Measurements from ENCODE around the gene KCNK6. TPM values are rescaled to one million over a fixed set of nuclear protein-coding genes. Genes with fewer than 3 reads are reported as not detected.

The KCNK6 gene
- total and polyA plus RNA-seq, 2 of the 8 experiments (the other 6 are each of a cell fraction or from before 2014, with no cell fraction given): 10.6 to 13.3 TPM

DNA sequence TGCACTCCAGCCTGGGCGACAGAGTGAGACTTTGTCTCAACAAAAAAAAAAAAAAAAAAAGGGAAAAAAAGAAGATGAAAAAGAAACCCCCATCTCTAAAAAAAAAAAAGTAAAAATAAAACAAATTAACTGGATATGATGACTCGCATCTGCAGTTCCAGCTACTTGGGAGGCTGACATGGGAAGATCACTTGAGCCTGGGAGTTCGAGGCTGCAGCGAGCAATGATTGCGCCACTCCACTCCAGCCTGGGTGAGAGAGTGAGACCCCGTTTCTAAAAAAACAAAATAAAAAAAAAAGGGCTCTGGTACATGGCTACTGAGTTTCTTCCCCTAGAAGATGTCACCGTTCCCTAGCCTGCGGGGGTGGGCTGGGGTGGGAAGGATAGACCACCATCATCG is 13.6 kb downstream of the KCNK6 start:
- Histone ChIP-seq H3K56ac (replicated peaks; ENCODE audit: insufficient read length, low read depth, low read length) (no peak overlapping the region), H2BK12ac (ENCODE audit: low read depth, low read length) (no peak overlapping the region), H3K14ac (ENCODE audit: insufficient read length) (no peak overlapping the region), H3K36me3 (ENCODE audit: control insufficient read depth in 2 of 4, insufficient read depth in 4 of 4, low read length in 3 of 4) (no peaks in the 10 kb centered on the region; a peak in 1 of 8 replicates), H3K27me3 (replicated peaks in 1 of 4; ENCODE audit: control insufficient read depth in 3 of 4, extremely low read depth in 1 of 4, insufficient read depth in 3 of 4, low read length in 3 of 4) (no peaks in the 10 kb centered on the region), H2BK120ac (replicated peaks; ENCODE audit: low read depth, low read length) (no peak overlapping the region), H3K79me2 (ENCODE audit: control insufficient read depth in 1 of 2, insufficient read depth in 2 of 2, low read length in 2 of 2) (no peaks in the 10 kb centered on the region), H4K20me1 (replicated peaks in 1 of 2; ENCODE audit: control insufficient read depth in 1 of 2, insufficient read depth in 2 of 2, low read length in 2 of 2) (no peaks in the 10 kb centered on the region), H2BK20ac (ENCODE audit: low read length) (no peak overlapping the region), H3K27ac (ENCODE audit: low read depth, low read length) (no peak overlapping the region), H3K4me3 (ENCODE audit: extremely low read depth in 1 of 4, insufficient read depth in 2 of 4, low read depth in 3 of 4, low read length in 4 of 4) (no peak overlapping the region), H4K8ac (ENCODE audit: extremely low read depth, insufficient read depth, low read length) (no peak overlapping the region), H3K18ac (ENCODE audit: extremely low read depth, low read length) (no peak overlapping the region), H3K9me3 (ENCODE audit: insufficient read depth in 2 of 2, low read depth in 1 of 2, low read length in 1 of 2) (no peaks in the 10 kb centered on the region), H4K91ac (replicated peaks; ENCODE audit: insufficient read length, low read length) (no peak overlapping the region), H2AFZ (ENCODE audit: low read length) (no peak overlapping the region), H2BK5ac (ENCODE audit: low read depth, low read length) (no peak overlapping the region), H3K4me2 (ENCODE audit: insufficient read depth in 1 of 2, low read depth in 2 of 2, low read length in 2 of 2) (no peak overlapping the region), H2BK15ac (ENCODE audit: low read length) (no peak overlapping the region), H3K79me1 (ENCODE audit: low read depth, low read length) (no peaks in the 10 kb centered on the region), H4K5ac (ENCODE audit: insufficient read length, low read depth, low read length) (no peak overlapping the region), H3K9ac (replicated peaks in 1 of 4; ENCODE audit: extremely low read depth in 1 of 4, low read depth in 3 of 4, low read length in 3 of 4) (no peak overlapping the region), H2AK5ac (ENCODE audit: low read depth, low read length) (no peak overlapping the region), H3K4me1 (replicated peaks in 1 of 4; ENCODE audit: control insufficient read depth in 3 of 4, insufficient read depth in 4 of 4, low read length in 3 of 4) (peaks cover 0 to 5% (median 4%) of the 10 kb centered on the region in 4 experiments; a peak in 5 of 7 replicates), H3K23me2 (ENCODE audit: low read depth, low read length) (peaks cover 12% of the 10 kb centered on the region), H3K4ac (replicated peaks; ENCODE audit: insufficient read length, low read depth, low read length) (no peak overlapping the region), H3K23ac (ENCODE audit: insufficient read length) (no peak overlapping the region)
- POLR2A ChIA-PET (ENCODE audit: partially characterized antibody): interaction anchor here (1.6 kb wide), 1 partner anchor 13 kb away, joined by 7 read pairs; the partner anchor contains the start of gene KCNK6
- 88% methylated on average over 9 of the region's 9 CpGs; no CpG with 5 or more reads in 1 of the 2 experiments for WGBS, 2 experiments (ENCODE audit: extremely low coverage in 1 of 2, insufficient coverage in 1 of 2, insufficient read length in 1 of 2, insufficient replicate concordance in 2 of 2, low coverage in 1 of 2, low lambda C conversion rate in 2 of 2, missing lambda C conversion rate in 1 of 2)
- FAIRE-seq (no peak), DNase-seq (ENCODE audit: low read depth in 1 of 2, low spot score in 2 of 2) (no peak)
- CTCF ChIA-PET (ENCODE audit: partially characterized antibody): interaction anchor here (1.0 to 6.7 kb wide), 5 partner anchors 13 to 100 kb away, joined by 3 to 100 read pairs (median 4); no protein-coding TSS in a partner anchor
- TF ChIP-seq MAFK (IDR thresholded peaks at IDR 0.05; ENCODE audit: low read depth, low read length): no peak
- TF ChIP-seq CHD2 (IDR thresholded peaks at IDR 0.05; ENCODE audit: low read length): no peak
- TF ChIP-seq CBX5 (IDR thresholded peaks at IDR 0.05; ENCODE audit: low read depth, low read length): no peak
- no peak for TF ChIP-seq CEBPB (IDR thresholded peaks at IDR 0.05; ENCODE audit: low read depth, low read length)
- TF ChIP-seq EP300 (IDR thresholded peaks at IDR 0.05; ENCODE audit: borderline replicate concordance in 1 of 2, low read depth in 2 of 2, low read length in 2 of 2): no peak
- no peak for TF ChIP-seq FOSL1 (IDR thresholded peaks at IDR 0.05; ENCODE audit: insufficient read depth, low read depth, low read length)
- no peak for TF ChIP-seq SAP30 (IDR thresholded peaks at IDR 0.05; ENCODE audit: insufficient read depth, insufficient replicate concordance, low read length)
- no peak for TF ChIP-seq RBBP5 (IDR thresholded peaks at IDR 0.05; ENCODE audit: borderline replicate concordance, low read depth, low read length)

Data from H1 (cell line).